CD4-positive, CD25-positive, alpha-beta regulatory T cell (primary cell): ENCODE data around the gene GCSH. TPM values are rescaled to one million over a fixed set of nuclear protein-coding genes. Genes with fewer than 3 reads are reported as not detected.

Experiments used
- ATAC-seq, 2 donors: fragments of 150-1000 bp; cut with Tn5 transposase; one replicate each; pipeline ENCODE4 v1.10.0; 2021; ENCODE audit warnings: low read depth in 2 of 2, moderate number of reproducible peaks in 2 of 2, moderate library complexity in 1 of 2
- DNase-seq, 3 donors: peaks; one replicate each; pipeline versions ENCODE4 v3.0.0 to v3.0.0-alpha.2; 2012 to 2022; ENCODE audit warnings: mixed read lengths in 1 of 3
- H3K27ac ChIP-seq: one replicate; pipeline ENCODE4 v1.7.0; 2013; ENCODE audit warnings: mild to moderate bottlenecking, low read length; ENCODE audit not compliant: insufficient read depth, poor library complexity, severe bottlenecking
- H3K27me3 ChIP-seq: one replicate; pipeline ENCODE4 v1.7.0; 2013; ENCODE audit warnings: low read length; ENCODE audit not compliant: control insufficient read depth, insufficient read depth
- H3K36me3 ChIP-seq: one replicate; pipeline ENCODE4 v1.7.0; 2013; ENCODE audit warnings: mild to moderate bottlenecking, low read length, moderate library complexity; ENCODE audit not compliant: control insufficient read depth, insufficient read depth
- H3K4me1 ChIP-seq: 2 replicates; pipeline ENCODE4 v1.7.0; 2013; ENCODE audit warnings: mild to moderate bottlenecking, low read length; ENCODE audit not compliant: insufficient read depth, control insufficient read depth, poor library complexity, severe bottlenecking
- H3K4me3 ChIP-seq: one replicate; pipeline ENCODE4 v1.7.0; 2013; ENCODE audit warnings: low read depth, mild to moderate bottlenecking, low read length, moderate library complexity
- H3K9me3 ChIP-seq, 2 experiments: 1 replicate in 1 of 2; 2 replicates in 1 of 2; pipeline ENCODE4 v1.7.0; 2013; ENCODE audit warnings: low read length in 2 of 2, mild to moderate bottlenecking in 1 of 2, moderate library complexity in 1 of 2; ENCODE audit not compliant: control insufficient read depth in 2 of 2
- H3K27ac Mint-ChIP-seq, 3 donors: one replicate each; pipeline ENCODE4 v1.8.0; 2020 to 2022; ENCODE audit warnings: mild to moderate bottlenecking in 3 of 3, mixed read lengths in 3 of 3, moderate library complexity in 2 of 3
- H3K27me3 Mint-ChIP-seq: one replicate; pipeline ENCODE4 v1.8.0; 2022; ENCODE audit warnings: mild to moderate bottlenecking, mixed read lengths
- H3K36me3 Mint-ChIP-seq: one replicate; pipeline ENCODE4 v1.8.0; 2020; ENCODE audit warnings: mixed read lengths
- H3K4me1 Mint-ChIP-seq, 4 donors: one replicate each; pipeline ENCODE4 v1.8.0; 2020 to 2022; ENCODE audit warnings: mixed read lengths in 4 of 4, mild to moderate bottlenecking in 1 of 4
- H3K4me3 Mint-ChIP-seq, 4 donors: one replicate each; pipeline ENCODE4 v1.8.0; 2020 to 2022; ENCODE audit warnings: mild to moderate bottlenecking in 4 of 4, mixed read lengths in 4 of 4, moderate library complexity in 3 of 4
- H3K9me3 Mint-ChIP-seq, 7 donors: one replicate each; pipeline ENCODE4 v1.8.0; 2020 to 2022; ENCODE audit warnings: mixed read lengths in 7 of 7, mild to moderate bottlenecking in 3 of 7, moderate library complexity in 2 of 7
- polyA plus RNA-seq, 4 donors: library from polyadenylated mRNA; unstranded; fragments of 300-500 nt; fragmentation: Illumina TruSeq; gene quantifications; one replicate each; pipeline ENCODE4 v1.2.3, GENCODE V29; 2021
- total RNA-seq: library from RNA; stranded (reverse); gene quantifications from one replicate; pipeline ENCODE4 v1.2.3, GENCODE V29; 2022

Gene GCSH
- total and polyA plus RNA-seq, 5 donors from 2014 or later: 3.4 to 8.2 (median 6.3) TPM

DNA sequence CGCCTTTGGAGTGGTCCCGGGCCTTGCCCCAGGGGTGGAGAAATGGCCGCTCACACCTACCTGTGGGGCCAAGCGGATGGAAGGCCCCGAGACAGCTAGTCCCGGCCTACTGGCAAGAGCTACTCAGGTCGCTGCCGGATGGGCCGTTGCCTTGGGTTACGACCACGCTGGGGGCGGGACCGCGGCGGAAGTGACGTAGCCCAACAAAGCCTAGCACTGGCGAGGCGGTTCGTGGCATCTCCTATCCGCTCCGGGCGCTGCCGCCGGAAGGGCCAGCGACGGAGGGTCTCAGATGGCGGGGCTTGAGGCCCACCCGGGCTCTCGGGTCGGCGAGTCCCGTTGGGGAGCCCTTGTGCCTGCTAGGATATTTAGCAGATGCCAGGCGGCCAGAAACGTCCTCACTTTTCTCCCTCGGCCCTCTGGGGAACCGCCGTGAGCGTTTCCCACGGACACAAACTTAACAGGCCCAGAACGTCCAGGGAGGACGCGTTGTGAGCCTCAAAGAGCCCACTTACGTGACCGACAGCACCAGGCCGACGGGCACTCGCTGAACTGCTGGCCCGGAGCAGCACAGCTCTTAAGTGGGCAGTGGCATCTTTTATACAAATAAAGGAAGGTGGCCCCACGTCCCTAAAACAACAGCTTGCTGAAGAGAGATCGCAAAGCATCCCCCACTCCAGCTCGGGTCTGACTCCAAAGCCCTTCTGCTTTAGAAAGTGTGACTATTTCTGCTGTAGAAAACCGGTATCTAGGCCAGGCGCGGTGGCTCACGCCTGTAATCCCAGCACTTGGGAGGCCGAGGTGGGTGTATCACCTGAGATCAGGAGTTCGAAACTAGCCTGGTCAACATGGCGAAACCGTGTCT lies 18.9 kb downstream of the GCSH start, which contains the start of gene C16orf46:
Gene C16orf46, minus strand, starts transcription at position 163 of the 865 bp plus-strand sequence. CDS start 13,283 bp downstream, outside the sequence.
- Mint-ChIP-seq H3K27me3 (peaks cover 10% of the 10 kb centered on the region), H3K4me1 (peaks cover 0 to 4% (median 0%) of the 10 kb centered on the region in 4 donors), H3K27ac (no peak within 1 kb of the TSS), H3K9me3 (no peaks in the 10 kb centered on the region), H3K36me3 (no peaks in the 10 kb centered on the region), H3K4me3 (no peak within 1 kb of the TSS)
- H3K9me3 ChIP-seq: no peaks in the 10 kb centered on the region
- no peaks in the 10 kb centered on the region for H3K36me3 ChIP-seq
- peak within 1 kb of the TSS; percentile 97 for H3K27ac ChIP-seq
- DNase-seq (peak; percentile 94 to 98 (median 98)), ATAC-seq (peak; percentile 89 to 90)
- H3K4me3 ChIP-seq: peak within 1 kb of the TSS; percentile 95
- peaks cover 13% of the 10 kb centered on the region for H3K4me1 ChIP-seq
- no peaks in the 10 kb centered on the region for H3K27me3 ChIP-seq

DNA sequence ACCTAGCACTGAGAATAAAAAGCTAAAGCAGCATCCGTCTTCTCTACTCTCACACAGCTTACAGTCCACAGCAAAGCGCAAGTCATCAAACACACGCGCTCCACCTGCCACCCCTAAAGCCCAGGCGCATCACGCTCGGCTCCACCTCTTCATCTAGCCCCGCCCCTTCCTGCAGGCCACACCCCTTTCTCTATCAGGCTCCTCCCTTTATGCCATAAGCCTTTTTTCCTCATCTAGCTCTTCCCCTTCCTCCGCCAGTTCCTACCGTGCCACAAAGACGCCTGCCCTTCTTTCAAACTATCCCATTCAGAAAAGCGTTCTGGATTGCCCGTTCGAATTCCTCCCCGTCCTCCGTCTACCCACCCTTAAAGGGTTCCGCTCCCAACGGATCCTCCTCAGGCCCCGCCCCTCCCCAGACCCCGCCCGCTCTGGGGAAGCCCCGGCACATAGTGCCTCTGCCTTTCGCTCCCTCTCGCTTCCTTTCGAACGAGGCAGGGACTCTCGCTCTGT lies 19.6 kb downstream of the GCSH start:
- Histone ChIP-seq H3K4me3 (peak overlapping the region; percentile 95), H3K27me3 (peaks cover 2% of the 10 kb centered on the region), H3K27ac (peak overlapping the region; percentile 97), H3K9me3 (no peaks in the 10 kb centered on the region), H3K4me1 (peaks cover 13% of the 10 kb centered on the region), H3K36me3 (no peaks in the 10 kb centered on the region)
- peaks cover 14% of the 10 kb centered on the region for H3K27me3 Mint-ChIP-seq
- DNase-seq (peak; percentile 86 to 95 (median 92)), ATAC-seq (peak; percentile 80)
- no peak overlapping the region for H3K4me3 Mint-ChIP-seq
- no peaks in the 10 kb centered on the region for H3K36me3 Mint-ChIP-seq
- no peaks in the 10 kb centered on the region for H3K9me3 Mint-ChIP-seq
- peaks cover 0 to 6% (median 0%) of the 10 kb centered on the region in 4 donors for H3K4me1 Mint-ChIP-seq
- no peak overlapping the region for H3K27ac Mint-ChIP-seq

DNA sequence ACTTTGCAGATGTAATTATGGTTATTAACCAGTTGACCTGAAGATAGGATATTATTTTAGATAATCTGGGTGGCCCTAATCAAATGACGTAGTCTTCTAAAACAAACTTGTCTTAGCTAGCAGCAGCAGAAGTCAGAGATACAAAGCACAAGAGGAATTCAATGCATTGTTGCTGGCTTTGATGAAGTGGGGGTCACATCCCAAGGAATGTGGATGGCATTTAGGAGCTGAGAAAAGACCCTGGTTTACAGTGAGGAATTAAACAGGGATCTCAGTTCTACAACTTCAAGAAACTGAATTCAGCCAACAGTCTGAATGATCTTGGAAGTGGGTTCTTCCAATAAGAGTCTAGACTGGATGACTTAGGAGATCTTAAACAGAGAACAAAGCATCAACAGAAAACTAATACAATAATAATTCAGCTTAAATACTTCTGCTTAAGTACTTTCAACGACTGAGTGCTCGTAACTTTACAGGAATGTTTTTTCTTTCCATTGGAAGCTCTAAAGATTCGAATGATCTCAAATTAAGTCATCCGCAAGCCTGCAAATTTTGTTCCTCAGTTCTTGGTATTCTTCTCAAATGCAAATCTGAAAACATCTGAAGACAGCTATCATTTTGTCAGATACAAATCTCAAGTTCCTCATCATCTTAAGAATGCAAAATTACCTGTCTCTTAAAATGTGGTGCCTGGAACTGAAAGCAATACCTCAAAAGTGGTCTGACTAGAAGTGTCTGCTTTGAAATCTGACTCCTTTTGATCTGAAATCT lies 22.4 kb downstream of the GCSH start:
- no peak overlapping the region for H3K4me3 ChIP-seq
- H3K36me3 Mint-ChIP-seq: no peaks in the 10 kb centered on the region
- H3K27ac Mint-ChIP-seq: no peak overlapping the region
- H3K9me3 Mint-ChIP-seq: no peaks in the 10 kb centered on the region
- H3K4me3 Mint-ChIP-seq: peak overlapping the region in 1 of 4 donors; percentile 1
- peaks cover 2% of the 10 kb centered on the region for H3K27me3 ChIP-seq
- peaks cover 15% of the 10 kb centered on the region for H3K27me3 Mint-ChIP-seq
- peaks cover 13% of the 10 kb centered on the region for H3K4me1 ChIP-seq
- H3K4me1 Mint-ChIP-seq: peaks cover 0 to 6% (median 0%) of the 10 kb centered on the region in 4 donors
- ATAC-seq: no peak
- no peaks in the 10 kb centered on the region for H3K9me3 ChIP-seq
- peak in 1 of 3 donors; percentile 31 for DNase-seq
- no peaks in the 10 kb centered on the region for H3K36me3 ChIP-seq
- no peak overlapping the region for H3K27ac ChIP-seq

DNA sequence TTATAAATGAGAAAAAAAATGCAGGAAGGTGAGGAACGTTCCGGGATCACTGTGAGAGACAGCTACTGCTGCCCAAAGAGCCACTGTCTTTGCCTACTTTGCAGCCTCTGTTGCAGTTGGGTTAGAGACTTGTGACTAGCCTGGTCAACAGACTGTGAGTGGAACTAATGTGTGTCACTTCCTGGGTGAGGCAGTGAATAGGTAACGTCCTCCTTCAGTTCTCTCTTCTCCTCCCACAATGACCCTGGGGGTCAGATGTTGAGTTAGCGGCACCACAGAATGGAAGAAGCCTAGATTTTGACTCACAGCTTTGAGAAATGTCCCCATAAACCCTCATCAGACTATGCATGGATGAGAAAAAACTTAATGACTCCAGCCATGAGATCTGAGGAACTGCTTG lies 24.4 kb downstream of the GCSH start:
- peaks cover 19% of the 10 kb centered on the region for H3K27me3 Mint-ChIP-seq

DNA sequence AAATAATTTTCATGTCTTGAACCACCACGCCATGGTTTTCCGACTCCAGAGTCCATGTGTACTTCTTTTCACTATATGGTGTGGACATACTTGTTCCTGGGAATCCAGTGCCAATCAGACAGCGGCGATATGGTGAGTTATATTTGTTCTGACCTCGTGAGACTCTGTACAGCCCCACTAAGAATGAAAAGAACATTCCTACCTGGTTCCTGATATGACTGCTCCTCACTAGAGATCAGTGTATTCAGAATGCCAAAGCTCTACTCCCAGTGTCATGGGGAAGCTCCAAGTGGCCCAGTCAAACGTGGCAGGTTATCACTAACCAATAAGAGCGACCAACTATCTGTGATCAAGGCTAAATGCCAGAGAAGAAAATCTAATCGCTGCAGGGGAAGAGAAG lies 25.2 kb downstream of the GCSH start:
- no peaks in the 10 kb centered on the region for H3K9me3 ChIP-seq
- DNase-seq (no peak), ATAC-seq (no peak)
- H3K36me3 ChIP-seq: no peaks in the 10 kb centered on the region
- H3K4me3 ChIP-seq: no peak overlapping the region
- peaks cover 2% of the 10 kb centered on the region for H3K27me3 ChIP-seq
- H3K27ac Mint-ChIP-seq: no peak overlapping the region
- no peaks in the 10 kb centered on the region for H3K36me3 Mint-ChIP-seq
- H3K4me3 Mint-ChIP-seq: no peak overlapping the region
- no peaks in the 10 kb centered on the region for H3K4me1 ChIP-seq
- H3K27ac ChIP-seq: no peak overlapping the region
- peaks cover 19% of the 10 kb centered on the region for H3K27me3 Mint-ChIP-seq
- H3K9me3 Mint-ChIP-seq: no peaks in the 10 kb centered on the region
- H3K4me1 Mint-ChIP-seq: peaks cover 0 to 10% (median under 1%) of the 10 kb centered on the region in 4 donors

More for the DNA sequence above, 24.4 kb downstream of the GCSH start:
- ATAC-seq (no peak), DNase-seq (peak in 1 of 3 donors; percentile 20)
- Histone ChIP-seq H3K9me3 (no peaks in the 10 kb centered on the region), H3K4me1 (peaks cover 4% of the 10 kb centered on the region), H3K4me3 (no peak overlapping the region), H3K27ac (no peak overlapping the region), H3K27me3 (peaks cover 2% of the 10 kb centered on the region), H3K36me3 (no peaks in the 10 kb centered on the region)
- peaks cover 0 to 5% (median under 1%) of the 10 kb centered on the region in 4 donors for H3K4me1 Mint-ChIP-seq
- no peak overlapping the region for H3K4me3 Mint-ChIP-seq
- no peak overlapping the region for H3K27ac Mint-ChIP-seq
- no peaks in the 10 kb centered on the region for H3K36me3 Mint-ChIP-seq
- H3K9me3 Mint-ChIP-seq: no peaks in the 10 kb centered on the region

DNA sequence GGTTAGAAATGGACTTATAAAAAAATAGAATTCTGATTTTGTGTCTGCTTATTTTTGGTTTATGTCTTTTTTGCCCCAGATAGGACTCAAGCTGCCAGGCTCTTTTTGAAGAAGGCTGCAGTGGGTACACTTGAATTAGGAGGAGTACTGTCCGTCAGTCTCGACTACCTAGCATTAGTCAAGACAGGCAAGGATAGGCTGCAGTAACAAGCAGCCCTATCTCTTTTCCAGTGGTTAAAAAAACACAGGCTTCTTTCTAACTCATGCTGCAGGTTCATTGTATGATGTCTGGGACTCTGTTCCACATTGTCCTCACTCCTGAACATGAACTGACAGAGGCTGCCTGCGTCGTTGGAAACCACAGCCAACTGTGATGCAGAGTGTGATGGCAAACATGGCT lies 27.1 kb downstream of the GCSH start:
- Histone ChIP-seq H3K9me3 (no peaks in the 10 kb centered on the region), H3K27me3 (peaks cover 2% of the 10 kb centered on the region), H3K36me3 (no peaks in the 10 kb centered on the region), H3K27ac (no peak overlapping the region), H3K4me1 (no peaks in the 10 kb centered on the region), H3K4me3 (no peak overlapping the region)
- ATAC-seq (no peak), DNase-seq (no peak)
- Mint-ChIP-seq H3K27ac (no peak overlapping the region), H3K27me3 (peaks cover 21% of the 10 kb centered on the region), H3K9me3 (peaks cover 0 to 1% (median 0%) of the 10 kb centered on the region in 7 donors), H3K4me1 (peaks cover 0 to 10% (median under 1%) of the 10 kb centered on the region in 4 donors), H3K4me3 (no peak overlapping the region), H3K36me3 (no peaks in the 10 kb centered on the region)

DNA sequence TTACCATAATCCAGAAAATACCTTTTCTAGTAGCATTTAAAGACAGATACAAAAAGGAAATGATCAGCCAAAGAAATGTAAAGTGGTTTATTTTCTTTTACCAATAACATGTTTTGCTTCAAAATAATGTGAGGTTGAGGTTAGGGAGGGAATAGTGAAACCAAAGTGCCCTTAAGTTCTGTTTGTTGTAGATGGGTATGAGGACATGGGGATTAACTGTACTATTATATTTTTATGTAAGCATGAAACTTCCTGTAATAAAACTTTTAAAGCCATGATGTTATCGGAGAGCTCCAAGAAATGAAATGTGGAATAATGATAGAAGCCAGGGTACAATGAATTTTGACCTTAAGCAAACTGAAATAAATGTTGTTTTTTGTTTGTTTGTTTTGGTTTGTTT lies 29.0 kb downstream of the GCSH start:
- Mint-ChIP-seq H3K27me3 (peaks cover 18% of the 10 kb centered on the region), H3K36me3 (no peaks in the 10 kb centered on the region), H3K4me3 (no peak overlapping the region), H3K4me1 (peaks cover 0 to 10% (median under 1%) of the 10 kb centered on the region in 4 donors), H3K9me3 (peaks cover 0 to 1% (median 0%) of the 10 kb centered on the region in 7 donors), H3K27ac (no peak overlapping the region)
- Histone ChIP-seq H3K4me1 (no peaks in the 10 kb centered on the region), H3K9me3 (no peaks in the 10 kb centered on the region), H3K36me3 (no peaks in the 10 kb centered on the region), H3K27ac (no peak overlapping the region), H3K27me3 (peaks cover 2% of the 10 kb centered on the region), H3K4me3 (no peak overlapping the region)
- no peak for ATAC-seq
- peak in 1 of 3 donors; percentile 59 for DNase-seq
